HG03060 (cell line): ENCODE results near the gene DBNL.
A peak's percentile ranks its signal among the peaks of the same experiment; 100 is the strongest.
"Not testable (repeated sequence)": the region's sequence is repeated elsewhere in the genome, so short reads cannot be mapped to it uniquely, and the experiment has no call there.

Experiments
- ATAC-seq: cut with Tn5 transposase; IDR thresholded peaks from one replicate; pipeline ENCODE4 v1.9.1; 2021; ENCODE audit warnings: low read depth, moderate number of reproducible peaks; ENCODE audit not compliant: unreplicated experiment

The DBNL gene

GRCh38 chr7:44044315-44045225 lies at the start of gene DBNL:
Gene DBNL (plus strand): TSS chr7:44044702. CDS start chr7:44044738, 36 bp downstream.
- ATAC-seq, result peak; percentile 47

GRCh38 chr7:43997532-43997931 lies 47.0 kb upstream of the DBNL start, which contains the start of gene SPDYE1:
Gene SPDYE1 (plus strand): TSS chr7:43997897. CDS start chr7:43999950, 2,053 bp downstream.
- ATAC-seq, result not testable (repeated sequence)

- not testable (repeated sequence) for ATAC-seq
These were observed 32.4 kb upstream of the DBNL start for GRCh38 chr7:44012081-44012480.

- ATAC-seq, result not testable (repeated sequence)
These were observed 29.4 kb upstream of the DBNL start for GRCh38 chr7:44015090-44015489.

- ATAC-seq, result peak; percentile 89
These were observed 25.4 kb upstream of the DBNL start for GRCh38 chr7:44018857-44019807.

- not testable (repeated sequence) for ATAC-seq
These were observed 24.7 kb upstream of the DBNL start for GRCh38 chr7:44019825-44020224.

- ATAC-seq, result not testable (repeated sequence)
These were observed 22.4 kb upstream of the DBNL start for GRCh38 chr7:44022069-44022468.

GRCh38 chr7:44022796-44023467 lies 21.6 kb upstream of the DBNL start:
- ATAC-seq, result not testable (repeated sequence)

- ATAC-seq, result not testable (repeated sequence)
These were observed 15.1 kb upstream of the DBNL start for GRCh38 chr7:44029433-44029832.

GRCh38 chr7:44030029-44030428 lies 14.5 kb upstream of the DBNL start:
- ATAC-seq, result not testable (repeated sequence)

- not testable (repeated sequence) for ATAC-seq
These were observed 13.2 kb upstream of the DBNL start for GRCh38 chr7:44031319-44031718.

- not testable (repeated sequence) for ATAC-seq
These were observed 12.5 kb upstream of the DBNL start for GRCh38 chr7:44032031-44032430.

- not testable (repeated sequence) for ATAC-seq
These were observed 10.3 kb upstream of the DBNL start for GRCh38 chr7:44033971-44034844.

- not testable (repeated sequence) for ATAC-seq
These were observed 8.1 kb upstream of the DBNL start for GRCh38 chr7:44036364-44036763.

GRCh38 chr7:44037951-44038350 lies 6.6 kb upstream of the DBNL start:
- ATAC-seq, result not testable (repeated sequence)

- not testable (repeated sequence) for ATAC-seq
These were observed 5.9 kb upstream of the DBNL start for GRCh38 chr7:44038553-44038952.

GRCh38 chr7:44038961-44039558 lies 5.4 kb upstream of the DBNL start:
- peak; percentile 50 for ATAC-seq

- ATAC-seq, result not testable (repeated sequence)
These were observed 4.6 kb upstream of the DBNL start for GRCh38 chr7:44039800-44040492.
